Spleen (tissue), 11 donors: Measurements from ENCODE around the gene HIPK2. TPM values are rescaled to one million over a fixed set of nuclear protein-coding genes. Genes with fewer than 3 reads are reported as not detected.

Experiments used
- DNase-seq: peaks from one replicate; pipeline ENCODE4 v3.0.0-alpha.2; 2020
- H3K27ac ChIP-seq, 8 donors: fragments of 200-600 bp; sonication (generic) in 7 of 8; 1 replicate in 4 of 8; 2 replicates in 4 of 8; pipeline versions ENCODE4 v1.5.0 to v1.8.0; 2016 to 2021; ENCODE audit warnings: inconsistent platforms in 4 of 8, mild to moderate bottlenecking in 4 of 8, moderate library complexity in 1 of 8
- H3K27me3 ChIP-seq, 7 donors: fragments of 200-600 bp; sonication (generic) in 6 of 7; replicated peaks in 1 of 7; 1 replicate in 4 of 7; 2 replicates in 3 of 7; pipeline versions ENCODE4 v1.5.0 to v1.8.0; 2016 to 2021; ENCODE audit warnings: inconsistent platforms in 3 of 7, mild to moderate bottlenecking in 1 of 7
- H3K36me3 ChIP-seq, 6 donors: fragments of 200-600 bp; sonication (generic) in 5 of 6; 1 replicate in 4 of 6; 2 replicates in 2 of 6; pipeline versions ENCODE4 v1.5.0 to v1.8.0; 2016 to 2021; ENCODE audit warnings: inconsistent platforms in 2 of 6
- H3K4me1 ChIP-seq, 6 donors: fragments of 200-600 bp; sonication (generic) in 5 of 6; 1 replicate in 3 of 6; 2 replicates in 3 of 6; pipeline versions ENCODE4 v1.5.0 to v1.8.0; 2016 to 2021; ENCODE audit warnings: inconsistent platforms in 3 of 6
- H3K4me3 ChIP-seq, 8 donors: fragments of 200-600 bp; sonication (generic) in 7 of 8; 1 replicate in 4 of 8; 2 replicates in 4 of 8; pipeline versions ENCODE4 v1.5.0 to v1.8.0; 2016 to 2021; ENCODE audit warnings: inconsistent platforms in 4 of 8, mild to moderate bottlenecking in 4 of 8, moderate library complexity in 2 of 8
- H3K9me3 ChIP-seq, 8 donors: fragments of 200-600 bp; sonication (generic) in 7 of 8; 1 replicate in 4 of 8; 2 replicates in 4 of 8; pipeline versions ENCODE4 v1.5.0 to v1.8.0; 2016 to 2021; ENCODE audit warnings: inconsistent platforms in 4 of 8
- POLR2A ChIP-seq, 3 donors: fragments of 450-650 bp; IDR thresholded peaks; one replicate each; pipeline ENCODE4 v1.5.1; 2017; ENCODE audit warnings: antibody characterized with exemption in 3 of 3, mild to moderate bottlenecking in 1 of 3
- POLR2AphosphoS5 ChIP-seq, 3 donors: sonication (generic); formaldehyde crosslinking; IDR thresholded peaks; one replicate each; pipeline ENCODE4 v1.5.1; 2017; ENCODE audit warnings: antibody characterized with exemption in 3 of 3
- WGBS, 5 donors: extraction: QIAGEN DNeasy Blood & Tissue Kit in 3 of 5; methylation state at CpG; one replicate each; pipeline versions ENCODE4 v1.1.5 to v1.1.7; 2013 to 2018; 5-methylcytosine and 5-hydroxymethylcytosine counted together
- intact Hi-C: fragments of 100-400 bp; cut with DNase I; formaldehyde crosslinking; loops from one replicate; pipeline ENCODE4 v1.15.0; 2023; ENCODE audit warnings: low total_unique reads
- polyA plus RNA-seq, 3 donors: library from polyadenylated mRNA; stranded (reverse); fragments of 200-250 nt; gene quantifications; one replicate each; pipeline ENCODE4 v1.2.1, GENCODE V29; 2013
- total RNA-seq, 7 donors: library from RNA; depleted of rRNA in 3 of 7; stranded (reverse); fragments of >200 nt in 3 of 7; fragmentation: NEBNext Ultra II Directional in 4 of 7; extraction: Animal tissue kit (Norgen Biotek cat#: 25700) in 4 of 7; gene quantifications; one replicate each; pipeline versions ENCODE4 v1.1.0 to v1.2.1, GENCODE V29; 2016 to 2021
- TF ChIP-seq, protein P1 (sequence below), 11 experiments: fragments of 200-600 bp in 7 of 11; fragments of 450-650 bp in 4 of 11; sonication (generic) in 4 of 11; IDR thresholded peaks in 8 of 11; conservative IDR thresholded peaks in 3 of 11; 1 replicate in 7 of 11; 2 replicates in 4 of 11; pipeline versions ENCODE4 v1.4.0 to v1.8.0; 2016 to 2021; ENCODE audit warnings: antibody characterized with exemption in 11 of 11, inconsistent platforms in 4 of 11, mild to moderate bottlenecking in 1 of 11
- donor health status: healthy with polysubstance abuse.
- donor health status: DM: no; HTN: no; CAD: no; lungs with moderate emphysema.
- donor health status: DM: no; HTN: no; CAD: no.
- donor health status: Bipolar disorder and iron deficiency.
- donor health status: healthy.
- donor health status: DM: no; HTN: no; CAD: no.
- donor health status: DM: yes; HTN: yes; CAD: no.

HIPK2 gene
- total and polyA plus RNA-seq, 10 donors, result 1.7 to 97.5 (median 51.8) TPM

DNA sequence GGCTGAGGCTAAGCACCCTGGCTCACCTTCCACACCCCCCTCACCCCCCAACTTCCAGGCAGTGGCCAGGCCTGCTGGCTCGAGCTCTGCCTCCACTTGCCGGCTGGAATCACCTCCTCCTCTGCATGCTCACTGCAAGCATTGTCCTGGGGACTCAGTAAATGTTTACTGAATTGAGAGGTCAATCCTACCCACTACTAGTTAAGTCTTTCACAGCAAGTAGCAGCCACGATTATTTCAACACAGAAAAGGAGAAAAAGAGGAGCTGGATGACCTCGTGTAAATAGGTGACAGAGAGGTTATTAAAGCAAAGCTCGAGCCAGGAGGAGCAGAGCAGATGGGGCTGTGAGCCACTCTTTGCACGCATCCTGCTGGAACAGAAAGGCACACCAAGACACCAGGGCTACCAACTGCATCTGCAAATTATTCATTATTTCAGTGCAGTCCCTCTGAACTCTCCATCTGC, 32.1 kb downstream of the HIPK2 start:
- H3K9me3 ChIP-seq, result no peaks in the 10 kb centered on the region
- H3K4me3 ChIP-seq, result no peak overlapping the region
- TF ChIP-seq, protein P1, sequence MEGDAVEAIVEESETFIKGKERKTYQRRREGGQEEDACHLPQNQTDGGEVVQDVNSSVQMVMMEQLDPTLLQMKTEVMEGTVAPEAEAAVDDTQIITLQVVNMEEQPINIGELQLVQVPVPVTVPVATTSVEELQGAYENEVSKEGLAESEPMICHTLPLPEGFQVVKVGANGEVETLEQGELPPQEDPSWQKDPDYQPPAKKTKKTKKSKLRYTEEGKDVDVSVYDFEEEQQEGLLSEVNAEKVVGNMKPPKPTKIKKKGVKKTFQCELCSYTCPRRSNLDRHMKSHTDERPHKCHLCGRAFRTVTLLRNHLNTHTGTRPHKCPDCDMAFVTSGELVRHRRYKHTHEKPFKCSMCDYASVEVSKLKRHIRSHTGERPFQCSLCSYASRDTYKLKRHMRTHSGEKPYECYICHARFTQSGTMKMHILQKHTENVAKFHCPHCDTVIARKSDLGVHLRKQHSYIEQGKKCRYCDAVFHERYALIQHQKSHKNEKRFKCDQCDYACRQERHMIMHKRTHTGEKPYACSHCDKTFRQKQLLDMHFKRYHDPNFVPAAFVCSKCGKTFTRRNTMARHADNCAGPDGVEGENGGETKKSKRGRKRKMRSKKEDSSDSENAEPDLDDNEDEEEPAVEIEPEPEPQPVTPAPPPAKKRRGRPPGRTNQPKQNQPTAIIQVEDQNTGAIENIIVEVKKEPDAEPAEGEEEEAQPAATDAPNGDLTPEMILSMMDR (IDR thresholded peaks at IDR 0.05 in 8 of 11, conservative IDR thresholded peaks at IDR 0.05 in 3 of 11), result no peak
- TF ChIP-seq POLR2A (IDR thresholded peaks at IDR 0.05) (no peak), POLR2AphosphoS5 (IDR thresholded peaks at IDR 0.05) (no peak)
- DNase-seq, result no peak
- peaks cover 0 to 34% (median 0%) of the 10 kb centered on the region in 6 donors for H3K36me3 ChIP-seq
- intact Hi-C loops, result no loop called here
- H3K27me3 ChIP-seq, result no peaks in the 10 kb centered on the region
- H3K4me1 ChIP-seq, result peaks cover 0 to 88% (median 39%) of the 10 kb centered on the region in 6 donors
- 50 to 71% (median 60%) methylated on average over 6 of the region's 6 CpGs for WGBS, 5 donors
- peak overlapping the region in 2 of 8 donors; percentile 23 to 49 for H3K27ac ChIP-seq

DNA sequence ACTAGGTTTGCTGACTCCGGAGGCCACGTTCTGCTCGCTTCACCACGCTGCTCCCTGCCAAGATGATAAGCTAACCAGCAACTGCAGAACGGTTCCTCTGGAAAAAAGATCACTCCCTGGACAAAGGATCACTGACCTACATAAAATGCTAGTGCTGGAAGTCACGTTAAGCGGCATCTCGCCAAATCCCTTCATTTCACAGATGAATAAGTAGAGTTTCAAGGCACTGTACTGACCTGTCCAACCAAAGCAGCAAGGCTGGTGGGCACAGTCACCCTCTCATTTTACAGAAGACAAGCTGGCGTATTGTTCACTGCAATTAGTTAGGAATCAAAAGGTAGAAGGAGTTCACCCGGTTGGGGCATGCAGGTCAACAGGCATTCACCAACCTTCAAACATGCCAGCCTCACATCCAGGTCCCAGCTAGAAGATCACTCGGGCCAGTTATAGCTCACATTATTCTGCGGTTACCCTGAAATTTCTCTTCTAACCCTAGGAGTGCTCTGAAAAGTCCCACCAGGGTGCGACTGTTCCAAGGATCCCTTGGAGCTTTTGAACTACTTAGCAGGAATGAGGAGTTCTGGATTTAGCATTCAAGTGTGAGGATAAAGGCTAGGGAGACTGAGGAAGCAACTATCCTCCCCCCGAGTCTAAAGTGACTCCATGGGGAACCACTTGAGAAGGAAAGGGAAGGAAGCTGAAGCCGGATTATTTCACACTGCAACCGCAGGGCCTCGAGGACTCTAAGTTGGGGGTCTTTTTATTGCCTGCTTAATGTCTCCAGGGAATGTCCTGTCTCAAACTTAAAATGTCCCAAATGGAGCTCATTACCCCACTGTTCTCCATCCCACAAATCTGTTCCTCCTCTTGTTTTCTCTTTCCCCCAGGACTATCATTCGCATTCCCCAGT, 32.8 kb downstream of the HIPK2 start:
- TF ChIP-seq POLR2A (IDR thresholded peaks at IDR 0.05) (no peak), POLR2AphosphoS5 (IDR thresholded peaks at IDR 0.05) (no peak)
- TF ChIP-seq, protein P1 (IDR thresholded peaks at IDR 0.05 in 8 of 11, conservative IDR thresholded peaks at IDR 0.05 in 3 of 11), result no peak
- H3K27ac ChIP-seq, result peak overlapping the region in 2 of 8 donors; percentile 23 to 49
- 76 to 90% (median 82%) methylated on average over 18 of the region's 18 CpGs for WGBS, 5 donors
- no peaks in the 10 kb centered on the region for H3K9me3 ChIP-seq
- no peak for DNase-seq
- intact Hi-C loops, result no loop called here
- H3K4me1 ChIP-seq, result peaks cover 0 to 89% (median 40%) of the 10 kb centered on the region in 6 donors
- no peak overlapping the region for H3K4me3 ChIP-seq
- H3K36me3 ChIP-seq, result peaks cover 0 to 35% (median 0%) of the 10 kb centered on the region in 6 donors
- no peaks in the 10 kb centered on the region for H3K27me3 ChIP-seq

DNA sequence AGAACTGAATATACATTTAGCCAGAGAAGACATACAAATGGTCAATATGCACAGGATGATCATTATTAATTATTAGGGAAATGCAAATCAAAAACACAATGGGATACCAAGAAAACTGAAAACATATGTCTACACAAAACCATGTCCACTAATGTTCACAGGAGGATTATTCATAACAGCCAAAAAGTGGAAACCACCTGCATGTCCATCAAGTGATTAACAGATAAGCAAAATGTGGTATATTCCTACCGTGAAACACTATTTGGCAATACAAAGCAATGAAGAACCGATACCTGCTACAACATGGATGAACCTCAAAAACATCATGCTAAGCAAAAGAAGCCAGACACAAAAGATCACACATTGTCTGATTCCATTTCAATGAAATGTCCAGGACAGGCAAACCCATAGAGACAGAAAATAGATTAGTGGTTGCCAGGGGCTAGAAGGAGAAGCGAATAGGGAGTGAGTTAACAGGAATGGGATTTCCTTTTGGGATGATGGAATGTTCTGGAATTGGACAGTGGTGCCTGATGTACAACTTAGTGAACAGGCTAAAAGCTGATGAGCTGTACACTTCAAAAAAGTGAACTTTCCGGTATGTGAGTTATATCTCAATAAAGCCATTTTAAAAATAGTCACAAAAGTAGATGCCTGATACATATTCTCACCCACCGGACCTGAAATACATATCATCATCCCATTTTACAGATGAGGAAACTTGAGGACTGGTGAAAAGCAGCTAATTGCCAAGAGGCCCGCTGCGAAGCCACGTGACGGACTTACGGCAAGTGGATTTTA, 33.6 kb downstream of the HIPK2 start:
- DNase-seq, result no peak
- Histone ChIP-seq H3K27me3 (no peaks in the 10 kb centered on the region), H3K4me1 (peaks cover 0 to 89% (median 36%) of the 10 kb centered on the region in 6 donors), H3K9me3 (no peaks in the 10 kb centered on the region), H3K27ac (no peak overlapping the region), H3K36me3 (peaks cover 0 to 36% (median 0%) of the 10 kb centered on the region in 6 donors), H3K4me3 (no peak overlapping the region)
- TF ChIP-seq POLR2A (IDR thresholded peaks at IDR 0.05) (no peak), POLR2AphosphoS5 (IDR thresholded peaks at IDR 0.05) (no peak)
- TF ChIP-seq, protein P1 (IDR thresholded peaks at IDR 0.05 in 8 of 11, conservative IDR thresholded peaks at IDR 0.05 in 3 of 11), result no peak
- intact Hi-C loops, result no loop called here
- WGBS, 5 donors, result 87 to 97% (median 93%) methylated on average over 10 of the region's 10 CpGs
